Articular chondrocyte of knee joint (primary cell): ENCODE data around the gene PCDHA12. TPM values are rescaled to one million over a fixed set of nuclear protein-coding genes. Genes with fewer than 3 reads are reported as not detected.

Source experiments
- total RNA-seq: library from RNA; depleted of rRNA; stranded (reverse); fragments of >200 nt; gene quantifications from 2 replicates; pipeline ENCODE4 v1.2.3, GENCODE V29; 2012

The PCDHA12 gene
- total RNA-seq: 0.13 TPM in 1 of 2 replicates, not detected in the other

DNA sequence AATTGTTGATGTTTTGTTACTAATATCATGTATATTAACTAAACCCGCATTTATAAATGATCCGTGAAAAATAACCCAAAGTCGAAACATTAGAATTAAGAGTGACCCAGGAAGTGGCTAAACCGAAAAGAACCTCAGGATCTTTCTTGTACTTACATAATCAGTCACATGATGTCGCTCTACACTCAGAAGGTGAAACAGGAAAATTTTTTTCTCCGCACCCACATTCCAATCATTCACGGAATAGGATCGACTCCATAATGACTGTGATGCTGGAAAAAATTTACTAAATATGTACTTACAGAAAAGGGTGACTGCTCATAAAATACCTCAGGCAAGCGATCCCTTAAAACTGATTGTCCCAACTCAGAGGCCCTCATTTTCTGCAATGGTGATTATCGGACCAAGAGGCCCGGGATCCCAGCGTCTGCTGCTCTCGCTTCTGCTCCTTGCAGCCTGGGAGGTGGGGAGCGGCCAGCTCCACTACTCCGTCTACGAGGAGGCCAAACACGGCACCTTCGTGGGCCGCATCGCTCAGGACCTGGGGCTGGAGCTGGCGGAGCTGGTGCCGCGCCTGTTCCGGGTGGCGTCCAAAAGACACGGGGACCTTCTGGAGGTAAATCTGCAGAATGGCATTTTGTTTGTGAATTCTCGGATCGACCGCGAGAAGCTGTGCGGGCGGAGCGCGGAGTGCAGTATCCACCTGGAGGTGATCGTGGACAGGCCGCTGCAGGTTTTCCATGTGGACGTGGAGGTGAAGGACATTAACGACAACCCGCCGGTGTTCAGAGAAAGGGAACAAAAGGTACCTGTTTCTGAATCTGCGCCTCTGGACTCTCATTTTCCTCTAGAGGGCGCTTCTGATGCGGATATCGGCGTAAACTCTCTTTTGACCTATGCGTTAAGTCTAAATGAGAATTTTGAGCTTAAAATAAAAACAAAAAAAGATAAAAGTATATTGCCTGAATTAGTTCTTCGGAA is at the start of gene PCDHA12:
Gene PCDHA12, plus strand, starts transcription at position 224 of the 981 bp plus-strand sequence. Its CDS starts 165 bp downstream, at position 389.

GRCh38 chr5:140827704-140828361 is 47.3 kb upstream of the PCDHA12 start, which contains the start of gene PCDHA6:
TSS of gene PCDHA6 (plus strand) at chr5:140827960. CDS start at chr5:140828092, 132 bp downstream.

DNA sequence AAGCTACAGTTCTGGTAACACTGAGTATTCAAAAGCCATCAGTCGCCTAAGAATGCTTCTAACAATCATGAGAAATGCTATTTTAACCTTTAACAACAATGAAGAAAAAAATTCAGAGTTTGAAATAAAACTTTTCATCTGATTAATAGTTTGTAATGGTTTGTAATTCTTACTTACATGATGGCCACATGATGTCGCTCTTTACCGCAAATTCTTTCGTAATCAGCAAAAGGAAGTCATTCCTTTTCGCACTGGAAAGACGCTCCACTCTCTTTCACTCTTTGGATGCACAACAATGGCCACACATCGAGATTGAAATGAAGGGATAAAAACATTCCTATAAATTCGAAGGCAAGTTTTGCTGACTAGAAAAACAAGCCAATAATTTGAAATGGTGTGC is 41.1 kb upstream of the PCDHA12 start, which contains the start of gene PCDHA7:
Gene PCDHA7, plus strand, starts transcription at position 277 of the 400 bp plus-strand sequence. Its CDS starts 115 bp downstream, at position 392.

DNA sequence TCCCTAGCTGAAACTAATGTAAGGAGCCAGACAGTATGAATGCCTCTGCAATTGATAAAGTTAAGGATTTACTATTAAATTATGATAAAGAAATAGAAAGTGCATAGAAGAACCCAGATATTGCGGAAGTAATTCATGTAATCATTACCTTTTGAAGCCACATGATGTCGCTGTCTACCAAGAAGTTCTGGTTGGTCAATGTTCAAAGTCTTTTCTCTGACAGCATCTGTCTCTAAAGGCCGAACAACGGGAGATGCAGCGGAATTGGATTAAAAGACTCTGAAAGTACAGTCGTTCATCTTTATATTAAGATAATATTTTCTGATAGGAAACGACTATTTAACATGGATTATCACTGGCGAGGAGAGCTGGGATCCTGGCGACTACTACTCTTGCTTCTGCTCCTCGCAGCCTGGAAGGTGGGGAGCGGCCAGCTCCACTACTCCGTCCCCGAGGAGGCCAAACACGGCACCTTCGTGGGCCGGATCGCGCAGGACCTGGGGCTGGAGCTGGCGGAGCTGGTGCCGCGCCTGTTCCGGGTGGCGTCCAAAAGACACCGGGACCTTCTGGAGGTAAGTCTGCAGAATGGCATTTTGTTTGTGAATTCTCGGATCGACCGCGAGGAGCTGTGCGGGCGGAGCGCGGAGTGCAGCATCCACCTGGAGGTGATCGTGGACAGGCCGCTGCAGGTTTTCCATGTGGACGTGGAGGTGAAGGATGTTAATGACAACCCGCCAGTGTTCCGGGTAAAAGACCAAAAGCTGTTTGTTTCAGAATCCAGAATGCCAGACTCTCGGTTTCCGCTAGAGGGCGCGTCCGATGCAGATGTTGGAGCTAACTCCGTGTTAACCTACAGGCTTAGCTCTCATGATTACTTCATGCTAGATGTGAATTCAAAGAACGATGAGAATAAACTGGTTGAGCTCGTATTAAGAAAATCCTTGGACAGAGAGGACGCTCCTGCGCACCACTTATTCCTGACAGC is 33.8 kb upstream of the PCDHA12 start, which contains the start of gene PCDHA8:
Gene PCDHA8, plus strand, starts transcription at position 210 of the 985 bp plus-strand sequence. Its CDS starts 135 bp downstream, at position 345.

GRCh38 chr5:140848139-140849102 is 26.7 kb upstream of the PCDHA12 start, which contains the start of gene PCDHA9:
TSS of gene PCDHA9 (plus strand) at chr5:140848382. CDS start at chr5:140848496, 114 bp downstream.

GRCh38 chr5:140855772-140856674 is 19.1 kb upstream of the PCDHA12 start, which contains the start of gene PCDHA10:
TSS of gene PCDHA10 (plus strand) at chr5:140855897. CDS start at chr5:140856049, 152 bp downstream.

GRCh38 chr5:140868721-140869554 is 6.2 kb upstream of the PCDHA12 start, which contains the start of gene PCDHA11:
TSS of gene PCDHA11 (plus strand) at chr5:140868957. CDS start at chr5:140869104, 147 bp downstream.

GRCh38 chr5:140881889-140882590 is 6.9 kb downstream of the PCDHA12 start, which contains the start of gene PCDHA13:
TSS of gene PCDHA13 (plus strand) at chr5:140882124. CDS start at chr5:140882269, 145 bp downstream.

GRCh38 chr5:140925806-140926442 is 50.8 kb downstream of the PCDHA12 start, which contains the start of gene PCDHAC1:
TSS of gene PCDHAC1 (plus strand) at chr5:140926299. CDS start at chr5:140926893, 594 bp downstream.

Other genes with a start within 250 kb of the PCDHA12 start
- 2.9 and 5.3 TPM in 2 replicates for gene CD14, start 242.1 kb upstream of the PCDHA12 start, total RNA-seq
- 7.7 and 26.5 TPM in 2 replicates for gene TMCO6, start 235.9 kb upstream of the PCDHA12 start, total RNA-seq
- 22.9 and 29.6 TPM in 2 replicates for gene NDUFA2, start 227.7 kb upstream of the PCDHA12 start, total RNA-seq
- 98.9 and 99.1 TPM in 2 replicates for gene IK, start 227.5 kb upstream of the PCDHA12 start, total RNA-seq
- gene WDR55, start 210.4 kb upstream of the PCDHA12 start, total RNA-seq: 21.5 and 24.4 TPM in 2 replicates
- gene DND1, start 201.7 kb upstream of the PCDHA12 start, total RNA-seq: 0.11 and 0.13 TPM in 2 replicates
- 47.3 and 49.1 TPM in 2 replicates for gene HARS1, start 183.9 kb upstream of the PCDHA12 start, total RNA-seq
- 24.4 and 28.6 TPM in 2 replicates for gene HARS2, start 183.9 kb upstream of the PCDHA12 start, total RNA-seq
- 43.1 and 52.0 TPM in 2 replicates for gene ZMAT2, start 174.9 kb upstream of the PCDHA12 start, total RNA-seq
- gene PCDHA1, start 89.2 kb upstream of the PCDHA12 start, total RNA-seq: under 0.01 and 0.11 TPM in 2 replicates
- under 0.01 TPM in 1 of 2 replicates, not detected in the other for gene PCDHA2, start 80.5 kb upstream of the PCDHA12 start, total RNA-seq
- 0.11 and 0.26 TPM in 2 replicates for gene PCDHA3, start 74.3 kb upstream of the PCDHA12 start, total RNA-seq
- gene PCDHA4, start 68.2 kb upstream of the PCDHA12 start, total RNA-seq: 0.26 and 0.32 TPM in 2 replicates
- gene PCDHA5, start 53.7 kb upstream of the PCDHA12 start, total RNA-seq: under 0.01 and 0.13 TPM in 2 replicates
- gene PCDHA6, start 47.3 kb upstream of the PCDHA12 start, total RNA-seq: 0.32 and 0.52 TPM in 2 replicates
- gene PCDHA7, start 41.0 kb upstream of the PCDHA12 start, total RNA-seq: 0.13 and 0.22 TPM in 2 replicates
- gene PCDHA8, start 34.1 kb upstream of the PCDHA12 start, total RNA-seq: 0.11 and 0.13 TPM in 2 replicates
- gene PCDHA9, start 26.9 kb upstream of the PCDHA12 start, total RNA-seq: 0.11 and 0.26 TPM in 2 replicates
- 0.13 and 0.54 TPM in 2 replicates for gene PCDHA10, start 19.4 kb upstream of the PCDHA12 start, total RNA-seq
- 0.11 and 0.13 TPM in 2 replicates for gene PCDHA11, start 6.4 kb upstream of the PCDHA12 start, total RNA-seq
- 0.11 and 0.13 TPM in 2 replicates for gene PCDHA13, start 6.8 kb downstream of the PCDHA12 start, total RNA-seq
- gene PCDHAC1, start 51.0 kb downstream of the PCDHA12 start, total RNA-seq: under 0.01 and 0.13 TPM in 2 replicates
- gene PCDHAC2, start 91.2 kb downstream of the PCDHA12 start, total RNA-seq: 0.13 and 0.22 TPM in 2 replicates
- under 0.01 TPM in 1 of 2 replicates, not detected in the other for gene PCDHB1, start 176.1 kb downstream of the PCDHA12 start, total RNA-seq
- 3.9 and 4.2 TPM in 2 replicates for gene PCDHB2, start 219.3 kb downstream of the PCDHA12 start, total RNA-seq
- gene PCDHB3, start 225.2 kb downstream of the PCDHA12 start, total RNA-seq: 0.97 and 1.0 TPM in 2 replicates
- 1.8 and 2.1 TPM in 2 replicates for gene PCDHB4, start 246.5 kb downstream of the PCDHA12 start, total RNA-seq